ENCODE results near the gene CRIM1.

DNA sequence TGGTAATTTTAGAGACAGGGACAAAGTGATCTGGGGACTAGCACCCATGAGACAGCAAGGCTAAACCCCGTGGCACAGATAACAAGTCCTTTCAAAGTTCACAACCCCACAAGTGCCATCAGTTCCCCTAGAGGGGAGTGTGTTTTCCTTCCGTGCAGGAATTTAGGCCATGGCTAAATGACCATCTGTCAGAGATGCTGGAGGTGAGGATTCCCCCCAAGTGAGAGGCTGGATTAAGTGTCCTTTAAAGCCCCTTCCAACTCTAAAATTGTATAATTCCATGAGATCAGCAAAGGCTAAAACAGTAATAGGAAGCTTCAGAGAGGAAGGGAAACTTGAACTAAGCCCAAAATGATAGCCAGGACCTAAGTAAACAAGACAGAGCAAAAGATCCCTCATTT, 233.7 kb downstream of the CRIM1 start:
- TF ChIP-seq, protein P1, sequence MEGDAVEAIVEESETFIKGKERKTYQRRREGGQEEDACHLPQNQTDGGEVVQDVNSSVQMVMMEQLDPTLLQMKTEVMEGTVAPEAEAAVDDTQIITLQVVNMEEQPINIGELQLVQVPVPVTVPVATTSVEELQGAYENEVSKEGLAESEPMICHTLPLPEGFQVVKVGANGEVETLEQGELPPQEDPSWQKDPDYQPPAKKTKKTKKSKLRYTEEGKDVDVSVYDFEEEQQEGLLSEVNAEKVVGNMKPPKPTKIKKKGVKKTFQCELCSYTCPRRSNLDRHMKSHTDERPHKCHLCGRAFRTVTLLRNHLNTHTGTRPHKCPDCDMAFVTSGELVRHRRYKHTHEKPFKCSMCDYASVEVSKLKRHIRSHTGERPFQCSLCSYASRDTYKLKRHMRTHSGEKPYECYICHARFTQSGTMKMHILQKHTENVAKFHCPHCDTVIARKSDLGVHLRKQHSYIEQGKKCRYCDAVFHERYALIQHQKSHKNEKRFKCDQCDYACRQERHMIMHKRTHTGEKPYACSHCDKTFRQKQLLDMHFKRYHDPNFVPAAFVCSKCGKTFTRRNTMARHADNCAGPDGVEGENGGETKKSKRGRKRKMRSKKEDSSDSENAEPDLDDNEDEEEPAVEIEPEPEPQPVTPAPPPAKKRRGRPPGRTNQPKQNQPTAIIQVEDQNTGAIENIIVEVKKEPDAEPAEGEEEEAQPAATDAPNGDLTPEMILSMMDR (IDR thresholded peaks at IDR 0.05) = no peak
- TF ChIP-seq ZFX (IDR thresholded peaks at IDR 0.05; ENCODE audit: borderline replicate concordance) = no peak

Data from 22Rv1 (cell line).